NT2/D1 (cell line): ENCODE results near the gene KRT80.

ENCODE experiments used
- SUZ12 ChIP-seq: IDR thresholded peaks from 2 replicates; pipeline ENCODE4 v1.6.1; 2011; ENCODE audit not compliant: insufficient read length, insufficient read depth; ENCODE audit errors: extremely low read depth
- YY1 ChIP-seq: IDR thresholded peaks from 2 replicates; pipeline ENCODE4 v1.6.1; 2011; ENCODE audit not compliant: insufficient read length, insufficient read depth

GRCh38 chr12:52122904-52123303 is 68.9 kb downstream of the KRT80 start:
- TF ChIP-seq SUZ12 (no peak), YY1 (no peak)
